Measurements from ENCODE around the gene SLC9C2.
"Not testable (repeated sequence)": the region's sequence is repeated elsewhere in the genome, so short reads cannot be mapped to it uniquely, and the experiment has no call there.

- TF ChIP-seq CTCF (conservative IDR thresholded peaks at IDR 0.05); EZH2 (IDR thresholded peaks at IDR 0.05; ENCODE audit: low read depth): not testable (repeated sequence)
Measured at GRCh38 chr1:173464185-173464584, 138.7 kb downstream of the SLC9C2 start.
